Astrocyte (in vitro differentiated cells and primary cell): Measurements from ENCODE around the gene IRF2. TPM values are rescaled to one million over a fixed set of nuclear protein-coding genes. Genes with fewer than 3 reads are reported as not detected.
A peak's percentile ranks its signal among the peaks of the same experiment; 100 is the strongest.

Experiments used
- DNase-seq: peaks from one replicate; pipeline ENCODE4 v3.0.0-alpha.2; 2010; ENCODE audit warnings: low read depth
- FAIRE-seq: peaks from 2 replicates; lab custom pipeline; 2011; peaks lifted over from hg19 to GRCh38; lab: Jason Lieb, UNC
- H2AFZ ChIP-seq: 2 replicates; pipeline ENCODE4 v1.6.0; 2012; ENCODE audit warnings: low read depth, low read length, inconsistent platforms
- H3K27ac ChIP-seq: 2 replicates; pipeline ENCODE4 v1.5.1; 2011; ENCODE audit warnings: low read depth, low read length, inconsistent platforms
- H3K27me3 ChIP-seq: 2 replicates; pipeline ENCODE4 v1.6.0; 2011; ENCODE audit warnings: low read length, inconsistent platforms; ENCODE audit not compliant: insufficient read depth
- H3K36me3 ChIP-seq: 2 replicates; pipeline ENCODE4 v1.5.1; 2011; ENCODE audit warnings: low read length, inconsistent platforms; ENCODE audit not compliant: insufficient read depth
- H3K4me1 ChIP-seq: 2 replicates; pipeline ENCODE4 v1.5.1; 2011; ENCODE audit warnings: low read length, inconsistent platforms; ENCODE audit not compliant: insufficient read depth
- H3K4me2 ChIP-seq: 2 replicates; pipeline ENCODE4 v1.6.0; 2012; ENCODE audit warnings: low read length, inconsistent platforms
- H3K4me3 ChIP-seq: 2 replicates; pipeline ENCODE4 v1.5.1; 2011; ENCODE audit warnings: low read depth, mild to moderate bottlenecking, low read length, inconsistent platforms; ENCODE audit not compliant: insufficient read depth
- H3K79me2 ChIP-seq: 2 replicates; pipeline ENCODE4 v1.6.0; 2012; ENCODE audit warnings: mild to moderate bottlenecking, low read length, inconsistent platforms; ENCODE audit not compliant: insufficient read depth
- H3K9ac ChIP-seq: 2 replicates; pipeline ENCODE4 v1.6.0; 2012; ENCODE audit warnings: mild to moderate bottlenecking, low read length, inconsistent platforms
- H3K9me3 ChIP-seq: 2 replicates; pipeline ENCODE4 v1.5.1; 2012; ENCODE audit warnings: low read depth, mild to moderate bottlenecking, low read length, inconsistent platforms; ENCODE audit not compliant: insufficient read depth
- H4K20me1 ChIP-seq: 2 replicates; pipeline ENCODE4 v1.6.0; 2012; ENCODE audit warnings: low read length, inconsistent platforms; ENCODE audit not compliant: insufficient read depth
- H3K27ac Mint-ChIP-seq: one replicate; pipeline ENCODE4 v1.8.0; 2021; ENCODE audit warnings: mild to moderate bottlenecking, mixed read lengths; ENCODE audit not compliant: unreplicated experiment
- H3K27me3 Mint-ChIP-seq: one replicate; pipeline ENCODE4 v1.8.0; 2021; ENCODE audit warnings: low read depth, mixed read lengths; ENCODE audit not compliant: unreplicated experiment
- H3K36me3 Mint-ChIP-seq: one replicate; pipeline ENCODE4 v1.8.0; 2021; ENCODE audit warnings: low read depth, mixed read lengths; ENCODE audit not compliant: unreplicated experiment
- H3K4me1 Mint-ChIP-seq: one replicate; pipeline ENCODE4 v1.8.0; 2021; ENCODE audit warnings: low read depth, mixed read lengths; ENCODE audit not compliant: unreplicated experiment
- H3K4me3 Mint-ChIP-seq: one replicate; pipeline ENCODE4 v1.8.0; 2021; ENCODE audit warnings: mild to moderate bottlenecking, moderate library complexity, mixed read lengths; ENCODE audit not compliant: unreplicated experiment
- H3K9me3 Mint-ChIP-seq: one replicate; pipeline ENCODE4 v1.8.0; 2021; ENCODE audit warnings: mild to moderate bottlenecking, mixed read lengths; ENCODE audit not compliant: unreplicated experiment
- CTCF ChIP-seq: IDR thresholded peaks from 2 replicates; pipeline ENCODE4 v1.5.1; 2011; ENCODE audit warnings: low read depth, mild to moderate bottlenecking, inconsistent platforms, low read length, moderate library complexity; ENCODE audit not compliant: insufficient read depth
- EZH2 ChIP-seq: IDR thresholded peaks from 2 replicates; pipeline ENCODE4 v1.6.1; 2012; ENCODE audit warnings: mild to moderate bottlenecking, low read length, inconsistent platforms; ENCODE audit not compliant: insufficient read depth
- total RNA-seq: library from RNA; stranded (reverse); gene quantifications from 2 replicates; pipeline ENCODE4 v1.2.1, GENCODE V29; 2021

IRF2 gene
- total RNA-seq, 1 donor from 2014 or later: 12.6 TPM

- no peak overlapping the region for H3K9ac ChIP-seq
- no peak overlapping the region for H3K4me2 ChIP-seq
- FAIRE-seq (no peak), DNase-seq (no peak)
- H3K4me1 ChIP-seq: peaks cover 7% of the 10 kb centered on the region
- Mint-ChIP-seq H3K27me3 (no peaks in the 10 kb centered on the region), H3K9me3 (peaks cover 3% of the 10 kb centered on the region), H3K4me1 (peaks cover 3% of the 10 kb centered on the region), H3K4me3 (no peak overlapping the region), H3K27ac (no peak overlapping the region), H3K36me3 (no peaks in the 10 kb centered on the region)
- no peak overlapping the region for H2AFZ ChIP-seq
- H3K36me3 ChIP-seq: no peaks in the 10 kb centered on the region
- H3K27ac ChIP-seq: no peak overlapping the region
- no peaks in the 10 kb centered on the region for H3K9me3 ChIP-seq
- no peaks in the 10 kb centered on the region for H4K20me1 ChIP-seq
- no peaks in the 10 kb centered on the region for H3K27me3 ChIP-seq
- no peaks in the 10 kb centered on the region for H3K79me2 ChIP-seq
- TF ChIP-seq CTCF (no peak), EZH2 (no peak)
- H3K4me3 ChIP-seq: no peak overlapping the region
Measured at GRCh38 chr4:184356366-184356765, 118.0 kb downstream of the IRF2 start.

GRCh38 chr4:184355857-184356256 is 118.5 kb downstream of the IRF2 start:
- Mint-ChIP-seq H3K4me1 (peaks cover 3% of the 10 kb centered on the region), H3K36me3 (no peaks in the 10 kb centered on the region), H3K9me3 (peaks cover 3% of the 10 kb centered on the region), H3K27ac (no peak overlapping the region), H3K27me3 (no peaks in the 10 kb centered on the region), H3K4me3 (no peak overlapping the region)
- DNase-seq (no peak), FAIRE-seq (no peak)
- Histone ChIP-seq H3K4me1 (peaks cover 7% of the 10 kb centered on the region), H3K4me2 (no peak overlapping the region), H3K4me3 (no peak overlapping the region), H2AFZ (no peak overlapping the region), H3K27ac (no peak overlapping the region), H3K36me3 (no peaks in the 10 kb centered on the region), H3K9me3 (no peaks in the 10 kb centered on the region), H3K79me2 (no peaks in the 10 kb centered on the region), H3K27me3 (no peaks in the 10 kb centered on the region), H4K20me1 (no peaks in the 10 kb centered on the region), H3K9ac (no peak overlapping the region)
- TF ChIP-seq EZH2 (no peak), CTCF (no peak)

GRCh38 chr4:184355111-184355604 is 119.2 kb downstream of the IRF2 start:
- Histone ChIP-seq H4K20me1 (no peaks in the 10 kb centered on the region), H3K9ac (no peak overlapping the region), H3K27ac (peak overlapping the region; percentile 13), H3K4me1 (peaks cover 7% of the 10 kb centered on the region), H3K4me2 (peak overlapping the region; percentile 49), H3K27me3 (no peaks in the 10 kb centered on the region), H3K79me2 (no peaks in the 10 kb centered on the region), H3K36me3 (no peaks in the 10 kb centered on the region), H3K4me3 (no peak overlapping the region), H2AFZ (peak overlapping the region; percentile 52), H3K9me3 (no peaks in the 10 kb centered on the region)
- Mint-ChIP-seq H3K4me3 (no peak overlapping the region), H3K4me1 (peaks cover 3% of the 10 kb centered on the region), H3K9me3 (peaks cover 3% of the 10 kb centered on the region), H3K27me3 (no peaks in the 10 kb centered on the region), H3K36me3 (no peaks in the 10 kb centered on the region), H3K27ac (no peak overlapping the region)
- DNase-seq: peak; percentile 81
- peak; percentile 87 for FAIRE-seq
- TF ChIP-seq EZH2 (no peak), CTCF (no peak)
